ENCODE results near the gene CLDN2.
"Not testable (repeated sequence)": the region's sequence is repeated elsewhere in the genome, so short reads cannot be mapped to it uniquely, and the experiment has no call there.

CLDN2 gene

GRCh38 chrX:106963111-106963510 is 42.9 kb downstream of the CLDN2 start:
- DNase-seq (ENCODE audit: low spot score): no peak

- DNase-seq (ENCODE audit: low spot score): no peak
Measured at GRCh38 chrX:106964290-106964689, 44.1 kb downstream of the CLDN2 start.

GRCh38 chrX:106966547-106966946 is 46.3 kb downstream of the CLDN2 start:
- DNase-seq (ENCODE audit: low spot score): not testable (repeated sequence)

- DNase-seq (ENCODE audit: low spot score): no peak
Measured at GRCh38 chrX:106972896-106973295, 52.7 kb downstream of the CLDN2 start.

- DNase-seq (ENCODE audit: low spot score): no peak
Measured at GRCh38 chrX:106973433-106974149, 53.4 kb downstream of the CLDN2 start.

- DNase-seq (ENCODE audit: low spot score): no peak
Measured at GRCh38 chrX:106976416-106976815, 56.2 kb downstream of the CLDN2 start.

Measured in pons (tissue), 1 donor.